Muscle layer of duodenum (tissue), 2 donors: ENCODE measurements around the gene GRAMD1A.

ENCODE experiments used
- H3K27ac ChIP-seq: one replicate; pipeline ENCODE4 v1.7.0; 2013; ENCODE audit warnings: mild to moderate bottlenecking, low read length
- H3K27me3 ChIP-seq: one replicate; pipeline ENCODE4 v1.7.0; 2013; ENCODE audit warnings: low read depth, mild to moderate bottlenecking, control low read depth, low read length
- H3K36me3 ChIP-seq, 2 donors: one replicate each; pipeline ENCODE4 v1.7.0; 2013; ENCODE audit warnings: low read length in 2 of 2, control low read depth in 1 of 2, mild to moderate bottlenecking in 1 of 2; ENCODE audit not compliant: insufficient read depth in 2 of 2, control insufficient read depth in 1 of 2
- H3K4me1 ChIP-seq, 2 donors: one replicate each; pipeline ENCODE4 v1.7.0; 2013; ENCODE audit warnings: low read length in 2 of 2, mild to moderate bottlenecking in 2 of 2, control low read depth in 1 of 2, moderate library complexity in 1 of 2; ENCODE audit not compliant: insufficient read depth in 2 of 2, control insufficient read depth in 1 of 2
- H3K4me3 ChIP-seq, 2 donors: one replicate each; pipeline ENCODE4 v1.7.0; 2013; ENCODE audit warnings: low read length in 2 of 2, low read depth in 1 of 2, mild to moderate bottlenecking in 1 of 2
- H3K9me3 ChIP-seq, 2 donors: one replicate each; pipeline ENCODE4 v1.7.0; 2013; ENCODE audit warnings: low read length in 2 of 2, control low read depth in 1 of 2, mild to moderate bottlenecking in 1 of 2; ENCODE audit not compliant: control insufficient read depth in 1 of 2
- donor health status: healthy.

The GRAMD1A gene

GRCh38 chr19:35032356-35032865 is 32.3 kb downstream of the GRAMD1A start:
- Histone ChIP-seq H3K27me3 (no peaks in the 10 kb centered on the region), H3K27ac (no peak overlapping the region), H3K4me3 (no peak overlapping the region)

GRCh38 chr19:35033067-35034004 is 33.2 kb downstream of the GRAMD1A start:
- Histone ChIP-seq H3K4me1 (peaks cover 0 to 9% of the 10 kb centered on the region in 2 donors), H3K27me3 (no peaks in the 10 kb centered on the region), H3K4me3 (no peak overlapping the region), H3K9me3 (no peaks in the 10 kb centered on the region), H3K27ac (no peak overlapping the region), H3K36me3 (peaks cover 0 to 8% of the 10 kb centered on the region in 2 donors)

More at GRCh38 chr19:35032356-35032865, 32.3 kb downstream of the GRAMD1A start:
- Histone ChIP-seq H3K36me3 (peaks cover 0 to 10% of the 10 kb centered on the region in 2 donors), H3K9me3 (no peaks in the 10 kb centered on the region), H3K4me1 (peaks cover 0 to 9% of the 10 kb centered on the region in 2 donors)

GRCh38 chr19:35034005-35034502 is 33.9 kb downstream of the GRAMD1A start:
- no peak overlapping the region for H3K27ac ChIP-seq
- H3K9me3 ChIP-seq, result no peaks in the 10 kb centered on the region
- no peak overlapping the region for H3K4me3 ChIP-seq
- H3K27me3 ChIP-seq, result no peaks in the 10 kb centered on the region
- H3K36me3 ChIP-seq, result peaks cover 0 to 8% of the 10 kb centered on the region in 2 donors
- H3K4me1 ChIP-seq, result peaks cover 0 to 9% of the 10 kb centered on the region in 2 donors

- H3K36me3 ChIP-seq, result peaks cover 0 to 8% of the 10 kb centered on the region in 2 donors
- no peak overlapping the region for H3K27ac ChIP-seq
- H3K9me3 ChIP-seq, result no peaks in the 10 kb centered on the region
- H3K4me1 ChIP-seq, result peaks cover 0 to 9% of the 10 kb centered on the region in 2 donors
- H3K4me3 ChIP-seq, result no peak overlapping the region
- no peaks in the 10 kb centered on the region for H3K27me3 ChIP-seq
These were observed 34.7 kb downstream of the GRAMD1A start for GRCh38 chr19:35034588-35035382.

GRCh38 chr19:35037716-35038622 is 37.8 kb downstream of the GRAMD1A start:
- Histone ChIP-seq H3K36me3 (peaks cover 0 to 8% of the 10 kb centered on the region in 2 donors), H3K27me3 (no peaks in the 10 kb centered on the region), H3K9me3 (no peaks in the 10 kb centered on the region), H3K4me3 (no peak overlapping the region), H3K4me1 (peaks cover 0 to 22% of the 10 kb centered on the region in 2 donors), H3K27ac (no peak overlapping the region)

- Histone ChIP-seq H3K36me3 (peaks cover 0 to 4% of the 10 kb centered on the region in 2 donors), H3K27me3 (no peaks in the 10 kb centered on the region), H3K27ac (no peak overlapping the region), H3K9me3 (no peaks in the 10 kb centered on the region), H3K4me3 (no peak overlapping the region), H3K4me1 (peaks cover 0 to 22% of the 10 kb centered on the region in 2 donors)
These were observed 38.7 kb downstream of the GRAMD1A start for GRCh38 chr19:35038623-35039512.

GRCh38 chr19:35039881-35040825 is 40.0 kb downstream of the GRAMD1A start:
- no peaks in the 10 kb centered on the region for H3K9me3 ChIP-seq
- no peaks in the 10 kb centered on the region for H3K36me3 ChIP-seq
- H3K27me3 ChIP-seq, result no peaks in the 10 kb centered on the region
- peaks cover 0 to 22% of the 10 kb centered on the region in 2 donors for H3K4me1 ChIP-seq
- H3K27ac ChIP-seq, result no peak overlapping the region
- H3K4me3 ChIP-seq, result peak overlapping the region; percentile 15 to 41

GRCh38 chr19:35040826-35041547 is 40.9 kb downstream of the GRAMD1A start:
- Histone ChIP-seq H3K27ac (no peak overlapping the region), H3K9me3 (no peaks in the 10 kb centered on the region), H3K36me3 (no peaks in the 10 kb centered on the region), H3K4me1 (peaks cover 0 to 22% of the 10 kb centered on the region in 2 donors), H3K27me3 (no peaks in the 10 kb centered on the region), H3K4me3 (peak overlapping the region; percentile 15 to 41)
